CD1c-positive myeloid dendritic cell (primary cell): ENCODE results near the gene RAB11A.
"Not testable (repeated sequence)": the region's sequence is repeated elsewhere in the genome, so short reads cannot be mapped to it uniquely, and the experiment has no call there.

Source experiments
- DNase-seq: peaks from one replicate; pipeline ENCODE4 v3.0.0-alpha.2; 2016; ENCODE audit errors: extremely low spot score

RAB11A gene

DNA sequence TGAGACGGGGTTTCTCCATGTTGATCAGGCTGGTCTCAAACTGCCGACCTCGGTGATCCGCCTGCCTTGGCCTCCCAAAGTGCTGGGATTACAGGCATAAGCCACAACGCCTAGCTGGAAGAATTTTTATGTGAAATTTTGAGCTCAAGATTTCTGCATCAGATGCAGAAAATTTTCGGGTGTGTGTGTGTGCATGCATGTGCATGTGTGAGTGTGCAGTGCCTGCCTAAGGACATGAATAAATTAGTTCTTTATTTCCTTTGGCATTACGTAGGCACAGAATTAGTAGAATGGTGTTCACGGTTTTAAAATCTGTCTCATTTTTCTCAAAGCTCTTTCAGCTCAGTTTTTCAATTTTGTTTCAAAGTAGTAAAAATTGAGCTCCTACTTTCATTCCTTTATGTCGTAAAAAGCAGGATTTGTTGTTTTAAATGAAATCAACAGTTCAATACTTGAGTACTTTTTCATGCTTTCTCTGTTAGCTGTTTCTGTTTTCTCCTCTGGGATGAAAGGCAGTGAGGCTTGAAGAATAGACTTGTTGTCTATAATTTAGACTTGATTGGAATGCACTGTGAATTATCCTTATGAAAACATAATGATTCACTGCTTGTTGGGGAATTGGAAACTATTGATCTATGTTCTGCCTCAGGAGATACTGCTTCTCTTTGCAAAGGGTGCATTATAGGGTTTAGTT, 23.3 kb upstream of the RAB11A start:
- no peak for DNase-seq

GRCh38 chr15:65847989-65848388, 21.3 kb upstream of the RAB11A start:
- DNase-seq = no peak

GRCh38 chr15:65851981-65852380, 17.3 kb upstream of the RAB11A start:
- DNase-seq = no peak

DNA sequence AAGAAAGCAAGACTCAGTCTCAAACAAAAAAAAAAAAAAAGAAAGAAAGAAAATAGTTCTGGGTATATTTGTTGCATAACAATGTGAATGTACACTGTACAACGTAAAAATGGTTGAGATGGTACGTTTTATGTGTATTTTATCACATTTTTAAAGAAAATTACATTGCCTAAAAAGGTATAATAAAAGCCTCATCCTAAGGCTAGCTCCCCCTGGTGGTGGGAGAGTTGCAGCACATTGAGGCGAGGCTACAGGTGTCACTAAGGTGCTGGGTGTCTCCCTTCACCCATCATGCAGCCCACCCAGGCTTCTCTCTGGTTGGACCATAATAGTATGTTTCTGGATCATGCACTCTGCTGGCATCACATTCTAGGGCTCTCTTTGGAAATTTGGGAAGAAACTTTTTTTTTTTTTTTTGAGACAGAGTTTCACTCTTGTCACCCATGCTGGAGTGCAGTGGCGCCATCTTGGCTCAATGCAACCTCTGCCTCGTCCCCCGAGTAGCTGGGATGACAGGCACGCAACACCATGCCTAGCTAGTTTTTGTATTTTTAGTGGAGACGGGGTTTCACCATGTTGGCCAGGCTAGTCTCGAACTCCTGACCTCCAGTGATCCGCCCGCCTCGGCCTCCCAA, 12.4 kb upstream of the RAB11A start:
- DNase-seq = peak; percentile 86

GRCh38 chr15:65857718-65858402, 11.4 kb upstream of the RAB11A start:
- no peak for DNase-seq

- DNase-seq = peak; percentile 84
Observed at GRCh38 chr15:65862682-65863081, 6.6 kb upstream of the RAB11A start.

- no peak for DNase-seq
Observed at GRCh38 chr15:65863106-65863505, 6.2 kb upstream of the RAB11A start.

- DNase-seq = no peak
Observed at GRCh38 chr15:65867244-65867643, 2.0 kb upstream of the RAB11A start.

GRCh38 chr15:65867933-65868332, 1.4 kb upstream of the RAB11A start:
- not testable (repeated sequence) for DNase-seq

DNA sequence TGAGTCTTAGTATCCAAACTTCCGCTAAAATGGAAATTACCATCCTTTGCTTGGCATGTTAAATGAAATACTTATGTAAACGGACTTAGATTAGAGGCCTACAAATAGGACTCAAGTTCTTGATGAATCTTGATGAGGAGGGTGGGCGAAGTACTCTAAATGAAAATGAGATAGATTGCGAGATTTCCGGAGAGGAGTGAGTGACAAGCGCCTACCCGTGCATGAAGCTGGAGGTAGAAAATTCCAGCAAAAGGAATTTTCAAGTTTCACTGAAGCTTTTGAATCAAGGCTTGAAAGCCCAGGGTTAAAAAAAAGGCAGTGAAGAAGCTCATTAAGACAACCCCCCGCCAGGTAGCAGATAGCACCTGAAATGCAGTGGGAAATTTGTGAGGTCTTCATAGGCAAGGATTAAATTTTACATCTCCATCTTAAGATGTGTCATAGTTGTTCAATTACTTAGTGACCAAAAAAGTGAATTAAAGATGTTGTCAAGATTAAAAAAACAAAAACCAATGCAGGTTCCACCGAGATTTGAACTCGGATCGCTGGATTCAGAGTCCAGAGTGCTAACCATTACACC, 655 bp upstream of the RAB11A start:
- DNase-seq = no peak

GRCh38 chr15:65869954-65870871, 922 bp downstream of the RAB11A start:
- DNase-seq = peak; percentile 27

DNA sequence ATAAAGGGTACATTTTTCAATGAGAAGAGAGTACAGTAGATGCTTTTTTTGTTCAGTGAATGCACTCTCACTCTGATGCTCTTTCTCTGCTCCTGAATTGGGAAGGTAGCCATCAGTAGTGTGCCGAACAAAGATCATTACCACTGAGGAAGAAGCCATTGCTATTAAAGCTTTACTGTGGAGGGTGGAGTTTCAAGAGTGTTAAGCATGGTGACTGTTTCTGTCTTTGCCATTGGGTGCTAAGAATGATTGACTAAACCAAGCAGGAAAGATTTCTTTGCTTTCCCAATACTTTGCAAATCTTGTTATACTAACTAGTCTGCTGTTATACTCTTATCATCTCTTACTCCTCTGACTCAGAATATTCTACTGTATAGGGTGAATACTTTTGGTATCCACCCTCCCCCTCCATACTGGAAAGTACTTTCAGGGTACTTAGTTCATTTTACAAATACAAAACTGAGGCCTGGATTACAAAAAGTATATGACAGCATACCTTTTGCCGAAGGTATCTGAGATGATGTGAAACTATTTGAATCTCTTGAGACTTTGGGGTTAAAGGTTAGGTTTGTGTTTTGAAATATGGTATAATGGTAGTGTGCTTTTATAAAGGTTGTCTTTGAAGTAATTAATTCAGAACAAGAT, 1.7 kb downstream of the RAB11A start:
- peak; percentile 29 for DNase-seq

DNA sequence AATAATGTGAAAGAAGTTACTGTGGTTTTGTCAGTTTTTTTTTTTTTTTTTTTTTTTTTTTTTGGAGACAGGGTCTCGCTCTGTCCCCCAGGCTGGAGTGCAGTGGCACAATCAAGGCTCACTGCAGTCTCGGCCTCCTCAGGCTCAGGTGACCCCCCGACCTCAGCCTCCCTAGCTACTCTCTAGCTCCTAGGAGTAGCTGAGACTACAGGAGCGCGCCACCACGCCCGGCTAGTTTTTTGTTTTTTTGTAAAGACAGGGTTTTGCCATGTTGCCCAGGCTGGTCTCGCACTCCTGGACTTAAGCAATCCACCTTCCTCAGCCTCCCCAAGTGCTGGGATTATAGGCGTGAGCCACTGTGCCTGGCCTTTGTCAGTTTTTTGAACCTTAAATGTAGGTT, 2.6 kb downstream of the RAB11A start:
- DNase-seq = not testable (repeated sequence)

- DNase-seq = not testable (repeated sequence)
Observed at GRCh38 chr15:65872596-65872995, 3.3 kb downstream of the RAB11A start.

- DNase-seq = no peak
Observed at GRCh38 chr15:65873256-65873655, 4.0 kb downstream of the RAB11A start.

DNA sequence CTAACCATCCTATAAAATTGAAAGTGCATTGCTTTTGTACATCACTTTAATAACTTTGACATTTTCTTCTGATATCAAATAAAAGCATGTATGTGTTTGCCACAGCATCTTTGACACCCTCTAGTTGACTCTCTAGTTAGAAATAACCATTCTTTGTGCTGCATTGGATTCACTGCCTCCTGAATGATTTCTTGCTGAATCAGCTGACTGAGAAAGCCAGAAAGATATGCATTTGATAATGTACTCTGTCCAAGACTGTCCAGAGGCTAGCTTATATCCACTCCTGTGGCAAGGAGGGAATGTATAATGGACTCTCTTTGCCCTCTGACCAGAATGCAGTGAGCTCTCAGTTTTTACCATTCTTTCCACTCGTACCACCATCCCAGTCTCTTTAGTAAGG, 6.2 kb downstream of the RAB11A start:
- no peak for DNase-seq

GRCh38 chr15:65877749-65878148, 8.5 kb downstream of the RAB11A start:
- no peak for DNase-seq

GRCh38 chr15:65881766-65882434, 12.6 kb downstream of the RAB11A start:
- DNase-seq = no peak

DNA sequence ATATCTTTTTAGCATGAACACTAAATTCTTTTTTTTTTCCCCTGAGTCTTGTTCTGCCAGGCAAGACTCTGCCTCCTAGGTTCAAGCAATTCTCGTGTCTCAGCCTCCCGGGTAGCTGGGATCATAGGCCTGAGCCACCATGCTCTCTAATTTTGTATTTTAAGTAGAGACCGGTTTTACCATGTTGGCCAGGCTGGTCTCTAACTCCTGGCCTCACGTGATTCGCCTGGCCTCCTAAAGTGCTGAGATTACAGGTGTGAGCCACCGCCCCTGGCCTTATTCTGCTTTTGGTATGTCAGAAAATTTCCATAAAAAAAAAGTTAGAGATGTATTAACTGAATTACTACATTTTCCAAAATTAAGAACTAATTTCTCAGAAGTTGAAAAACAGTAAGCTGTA, 14.3 kb downstream of the RAB11A start:
- DNase-seq = no peak

- no peak for DNase-seq
Observed at GRCh38 chr15:65884511-65884910, 15.2 kb downstream of the RAB11A start.
